HG02623 (cell line): Measurements from ENCODE around the gene IGF1R.

Source experiments
- ATAC-seq: cut with Tn5 transposase; IDR thresholded peaks from one replicate; pipeline ENCODE4 v1.9.1; 2021; ENCODE audit warnings: moderate library complexity; ENCODE audit not compliant: unreplicated experiment

IGF1R gene

GRCh38 chr15:98876451-98877369 lies 228.4 kb downstream of the IGF1R start:
- no peak for ATAC-seq

- ATAC-seq: no peak
These were observed 229.8 kb downstream of the IGF1R start for GRCh38 chr15:98878172-98878571.

GRCh38 chr15:98878862-98879261 lies 230.5 kb downstream of the IGF1R start:
- ATAC-seq: no peak

- peak; percentile 57 for ATAC-seq
These were observed 233.5 kb downstream of the IGF1R start for GRCh38 chr15:98881526-98882520.

- no peak for ATAC-seq
These were observed 235.1 kb downstream of the IGF1R start for GRCh38 chr15:98883478-98883877.

GRCh38 chr15:98884894-98885293 lies 236.6 kb downstream of the IGF1R start:
- no peak for ATAC-seq

GRCh38 chr15:98887976-98888375 lies 239.6 kb downstream of the IGF1R start:
- ATAC-seq: no peak

GRCh38 chr15:98888820-98889479 lies 240.6 kb downstream of the IGF1R start:
- no peak for ATAC-seq

GRCh38 chr15:98889930-98890695 lies 241.8 kb downstream of the IGF1R start:
- no peak for ATAC-seq

GRCh38 chr15:98891301-98891700 lies 243.0 kb downstream of the IGF1R start:
- ATAC-seq: no peak

- no peak for ATAC-seq
These were observed 245.1 kb downstream of the IGF1R start for GRCh38 chr15:98893401-98893800.

GRCh38 chr15:98894312-98894711 lies 246.0 kb downstream of the IGF1R start:
- no peak for ATAC-seq

GRCh38 chr15:98896002-98896721 lies 247.8 kb downstream of the IGF1R start:
- ATAC-seq: no peak

- ATAC-seq: no peak
These were observed 248.7 kb downstream of the IGF1R start for GRCh38 chr15:98896802-98897732.

- no peak for ATAC-seq
These were observed 249.8 kb downstream of the IGF1R start for GRCh38 chr15:98898122-98898521.

- no peak for ATAC-seq
These were observed 251.1 kb downstream of the IGF1R start for GRCh38 chr15:98899272-98900021.

- ATAC-seq: no peak
These were observed 252.0 kb downstream of the IGF1R start for GRCh38 chr15:98900356-98900755.
